T-helper 22 cell (primary cell): Measurements from ENCODE around the gene LPIN1.
"Not testable (repeated sequence)": the region's sequence is repeated elsewhere in the genome, so short reads cannot be mapped to it uniquely, and the experiment has no call there.

Experiments used
- DNase-seq: peaks from one replicate; pipeline ENCODE4 v3.0.0-alpha.2; 2020; ENCODE audit warnings: low read depth

The LPIN1 gene

DNA sequence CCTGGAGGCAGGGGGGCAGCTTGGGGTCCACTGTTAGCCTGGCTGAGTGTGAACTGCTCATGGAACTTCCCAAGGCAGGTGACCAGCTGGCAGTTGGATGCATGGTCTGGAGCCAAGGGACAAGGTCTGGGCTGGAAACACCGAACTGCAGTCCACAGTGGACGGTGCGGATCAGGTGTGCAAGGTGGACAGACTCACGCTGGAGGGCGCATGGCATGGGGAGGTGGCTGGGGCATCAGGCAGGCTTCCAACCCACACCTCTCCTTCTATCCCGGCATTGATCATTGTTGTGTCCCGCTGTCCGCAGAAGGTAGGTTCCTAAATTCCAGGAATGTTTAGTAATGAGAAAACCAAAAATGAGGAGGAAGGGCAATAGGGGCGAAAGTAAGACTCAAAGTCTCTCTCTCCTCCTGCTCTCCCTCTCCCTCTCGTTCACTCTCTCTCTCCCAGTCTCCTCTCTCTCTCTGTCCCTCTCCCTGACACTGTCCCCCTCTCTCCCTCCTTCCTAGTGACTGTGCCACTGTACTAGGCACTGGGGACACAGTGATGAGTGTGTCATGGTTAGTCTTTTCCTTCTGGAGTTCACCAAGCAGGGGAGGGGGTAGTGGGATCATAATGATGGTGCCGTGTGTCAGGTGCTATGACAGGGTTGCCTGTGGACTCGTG lies 30.3 kb upstream of the LPIN1 start:
- DNase-seq: no peak

DNA sequence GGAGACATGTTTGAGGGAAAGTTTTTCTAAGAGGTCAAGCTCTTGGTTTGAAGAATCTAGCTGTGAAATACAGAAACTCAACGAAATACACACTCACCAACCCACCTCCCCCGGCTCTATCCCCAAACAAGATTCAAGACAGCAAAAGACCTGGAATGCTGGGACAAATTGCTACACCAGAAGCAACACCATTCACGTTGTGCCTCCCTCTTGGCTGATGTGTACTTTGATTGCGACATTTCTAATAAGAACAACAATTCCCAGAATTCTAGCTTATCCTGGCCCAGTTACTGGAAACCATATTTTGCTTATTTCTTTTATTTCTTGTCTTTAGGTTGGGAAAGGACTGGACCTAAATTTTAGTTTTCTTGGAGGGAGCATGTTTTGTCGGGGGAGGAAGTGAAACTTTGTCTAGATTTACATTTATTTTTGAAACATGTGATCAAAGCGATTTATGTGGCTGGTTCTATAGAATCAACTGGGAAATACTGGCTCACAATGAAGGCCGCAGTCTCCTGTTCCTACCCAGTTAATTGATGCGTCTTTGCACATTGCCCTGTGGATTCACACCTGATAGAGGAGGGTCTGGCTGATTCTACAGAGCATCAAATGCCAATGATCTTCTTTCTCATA lies 29.6 kb upstream of the LPIN1 start:
- no peak for DNase-seq

GRCh38 chr2:11717623-11718022 lies 28.8 kb upstream of the LPIN1 start:
- DNase-seq: no peak

- no peak for DNase-seq
These were observed 27.8 kb upstream of the LPIN1 start for GRCh38 chr2:11718606-11719005.

GRCh38 chr2:11719230-11719977 lies 27.0 kb upstream of the LPIN1 start:
- DNase-seq: no peak

DNA sequence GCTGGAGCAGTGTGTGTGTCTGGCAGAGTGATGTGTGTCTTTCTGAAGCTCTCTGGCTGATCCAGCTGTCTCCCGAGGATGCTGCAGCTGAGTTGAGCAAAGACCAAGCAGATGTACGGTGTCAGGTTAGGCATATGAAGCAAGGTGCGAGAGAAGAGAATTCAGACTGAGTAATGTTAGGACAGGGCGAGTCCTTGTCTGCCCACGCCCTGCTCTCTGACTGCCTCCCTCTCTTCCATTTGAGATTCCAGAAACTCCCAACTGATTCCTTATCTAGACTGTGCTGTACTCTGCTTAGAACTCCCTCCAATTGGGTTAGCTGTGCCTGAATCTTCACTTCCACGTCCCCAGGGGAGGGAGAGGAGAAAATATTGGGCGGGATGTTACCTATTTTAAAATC lies 25.7 kb upstream of the LPIN1 start:
- DNase-seq: no peak

DNA sequence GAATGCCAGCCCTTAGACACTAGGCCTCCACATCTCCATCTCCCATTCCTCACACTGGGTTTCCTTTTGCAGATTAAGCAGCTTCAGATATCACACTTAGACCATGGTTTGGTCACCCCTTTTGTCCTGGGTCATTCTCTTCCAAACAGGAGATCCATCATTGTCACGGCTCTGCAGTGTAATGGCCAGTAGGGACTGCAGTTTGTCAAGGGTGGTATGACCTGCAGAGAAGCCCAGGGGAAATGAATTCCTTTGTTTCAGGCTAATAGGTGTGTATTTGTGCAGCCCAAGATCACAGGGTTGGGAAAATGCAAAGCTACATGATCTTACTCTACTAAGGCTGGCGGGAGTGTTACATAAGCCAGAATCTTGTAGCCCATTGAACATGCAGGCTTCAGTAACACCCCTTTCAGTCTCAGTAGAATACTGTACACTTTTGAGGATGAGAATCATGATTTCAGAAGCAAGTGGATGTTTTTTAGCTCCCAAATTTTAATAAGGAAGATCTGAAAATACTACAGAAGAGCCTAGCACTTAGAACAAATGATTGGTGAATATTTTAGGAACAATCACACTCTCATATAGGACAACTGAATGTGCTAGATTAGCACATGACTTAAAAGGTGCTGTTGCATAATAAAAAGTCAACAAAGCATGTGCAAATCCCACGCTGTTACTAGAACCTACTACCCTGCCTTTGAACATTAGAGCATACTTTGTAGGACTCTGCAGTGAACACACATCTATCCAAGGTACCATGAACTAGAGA lies 24.0 kb upstream of the LPIN1 start:
- no peak for DNase-seq

DNA sequence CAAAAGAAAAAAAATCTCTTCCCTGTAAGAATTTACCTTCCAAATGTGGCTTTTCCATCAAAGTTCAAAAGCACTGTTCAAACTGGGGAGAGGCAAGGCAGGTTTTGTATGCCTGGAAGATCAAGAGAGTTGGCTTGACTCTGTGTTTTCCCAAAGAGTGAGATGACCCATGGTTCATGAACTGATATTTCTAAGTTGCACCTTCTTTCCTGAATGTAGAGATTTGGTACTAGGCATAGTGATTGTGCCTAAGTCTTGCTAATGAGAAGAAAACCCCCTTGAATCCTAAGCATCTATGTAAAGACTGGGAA lies 23.4 kb upstream of the LPIN1 start:
- no peak for DNase-seq

GRCh38 chr2:11724151-11724550 lies 22.3 kb upstream of the LPIN1 start:
- no peak for DNase-seq

GRCh38 chr2:11726384-11726783 lies 20.0 kb upstream of the LPIN1 start:
- no peak for DNase-seq

DNA sequence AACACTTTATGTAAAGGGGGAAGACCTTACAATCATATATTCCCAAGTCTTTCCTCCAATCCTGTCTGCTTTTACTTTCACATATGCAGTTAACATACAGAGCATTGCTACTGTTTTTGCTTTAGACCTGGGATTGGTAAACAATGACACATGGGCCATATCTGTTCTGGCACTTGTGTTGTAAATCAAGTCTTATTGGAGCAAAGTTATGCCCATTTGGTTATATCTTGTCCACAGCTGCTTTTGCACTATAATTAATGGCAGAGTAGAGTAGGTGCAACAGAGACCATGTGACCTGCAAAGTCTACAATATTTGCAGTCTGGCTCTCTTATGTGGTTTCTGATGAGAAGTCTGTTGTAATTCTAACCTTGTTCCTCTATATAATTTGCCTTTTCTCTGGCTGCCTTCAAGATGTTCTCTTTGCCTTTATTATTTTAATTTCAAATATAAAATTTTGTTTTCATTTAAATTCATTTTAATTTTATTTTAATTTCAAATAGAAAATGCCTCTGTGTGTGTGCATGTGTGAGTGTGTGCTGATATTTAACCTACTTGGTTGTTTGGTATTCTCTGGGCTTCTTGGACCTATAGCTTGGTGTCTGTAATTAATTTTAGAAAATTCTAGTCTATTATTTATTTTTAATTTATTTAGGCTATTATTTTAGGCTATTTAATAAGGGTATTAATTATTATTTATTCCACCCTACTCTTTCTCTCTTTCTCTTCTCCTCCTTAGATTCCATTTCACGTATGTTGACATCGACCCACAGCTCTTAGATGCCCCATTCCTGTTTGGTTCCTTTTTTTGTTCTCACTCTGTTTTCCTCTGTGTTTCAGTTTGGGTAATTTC lies 16.8 kb upstream of the LPIN1 start:
- no peak for DNase-seq

DNA sequence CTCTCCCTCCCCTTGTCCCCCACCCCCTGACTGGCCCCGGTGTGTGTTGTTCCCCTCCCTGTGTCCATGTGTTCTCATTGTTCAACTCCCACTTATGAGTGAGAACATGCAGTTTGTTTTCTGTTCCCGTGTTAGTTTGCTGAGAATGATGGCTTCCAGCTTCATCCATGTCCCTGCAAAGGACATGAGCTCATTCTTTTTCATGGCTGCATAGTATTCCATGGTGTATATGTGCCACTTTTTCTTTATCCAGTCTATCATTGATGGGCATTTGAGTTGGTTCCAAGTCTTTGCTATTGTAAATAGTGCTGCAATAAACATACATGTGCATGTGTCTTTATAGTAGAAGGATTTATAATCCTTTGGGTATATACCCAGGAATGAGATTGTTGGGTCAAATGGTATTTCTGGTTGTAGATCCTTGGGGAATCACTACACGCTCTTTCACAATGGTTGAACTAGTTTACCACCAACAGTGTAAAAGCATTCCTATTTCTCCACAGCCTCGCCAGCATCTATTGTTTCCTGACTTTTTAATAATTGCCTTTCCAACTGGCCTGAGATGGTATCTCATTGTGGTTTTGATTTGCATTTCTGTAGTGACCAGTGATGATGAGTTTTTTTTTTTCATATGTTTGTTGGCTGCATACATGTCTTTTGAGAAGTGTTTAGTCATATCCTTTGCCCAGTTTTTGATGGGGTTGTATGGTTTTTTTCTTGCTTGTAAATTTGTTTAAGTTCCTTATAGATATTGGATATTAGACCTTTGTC lies 15.0 kb upstream of the LPIN1 start:
- DNase-seq: not testable (repeated sequence)

DNA sequence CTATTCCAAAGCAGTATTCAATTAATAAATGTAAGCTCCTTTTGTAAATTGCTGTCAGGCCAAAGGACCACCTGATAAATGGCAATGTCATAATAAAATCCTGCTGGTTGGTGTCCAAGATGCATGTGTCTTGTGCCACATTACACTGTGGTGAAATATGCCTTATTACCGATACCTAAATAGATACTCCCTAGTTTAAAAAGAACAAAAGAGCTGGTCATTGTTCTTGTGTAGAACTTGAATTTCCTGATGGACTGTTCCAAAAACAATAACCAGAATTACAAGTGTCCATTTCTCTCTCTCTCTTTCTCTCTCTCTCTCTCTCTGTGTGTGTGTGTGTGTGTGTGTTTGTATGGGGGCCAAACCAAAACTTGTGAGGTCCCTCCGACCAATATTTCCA lies 13.8 kb upstream of the LPIN1 start:
- no peak for DNase-seq

DNA sequence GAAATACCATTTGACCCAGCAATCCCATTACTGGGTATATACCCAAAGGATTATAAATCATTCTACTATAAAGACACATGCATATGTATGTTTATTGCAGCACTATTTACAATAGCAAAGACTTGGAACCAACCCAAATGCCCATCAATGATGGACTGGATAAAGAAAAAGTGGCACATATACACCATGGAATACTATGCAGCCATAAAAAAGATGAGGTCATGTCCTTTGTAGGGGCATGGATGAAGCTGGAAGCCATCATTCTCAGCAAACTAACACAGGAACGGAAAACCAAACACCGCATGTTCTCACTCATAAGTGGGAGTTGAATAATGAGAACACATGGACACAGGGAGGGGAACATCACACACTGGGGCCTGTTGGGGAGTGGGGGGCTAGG lies 8.6 kb upstream of the LPIN1 start:
- DNase-seq: not testable (repeated sequence)

GRCh38 chr2:11738589-11739436 lies 7.6 kb upstream of the LPIN1 start:
- DNase-seq: no peak

GRCh38 chr2:11740723-11741122 lies 5.7 kb upstream of the LPIN1 start:
- DNase-seq: no peak

- DNase-seq: no peak
These were observed 4.1 kb upstream of the LPIN1 start for GRCh38 chr2:11742317-11742701.

- DNase-seq: no peak
These were observed 3.6 kb upstream of the LPIN1 start for GRCh38 chr2:11742702-11743357.

- DNase-seq: no peak
These were observed 3.1 kb upstream of the LPIN1 start for GRCh38 chr2:11743366-11743765.
